BE2C (cell line): Measurements from ENCODE around the gene P2RY11.

Experiments used
- DNase-seq: peaks from one replicate; pipeline ENCODE4 v3.0.0-alpha.2; 2020
- H3K27me3 ChIP-seq: fragments of 250-450 bp; sonication (Bioruptor Pico); 2 replicates; pipeline ENCODE4 v1.5.1; 2020; ENCODE audit warnings: mild to moderate bottlenecking
- H3K36me3 ChIP-seq: fragments of 250-450 bp; sonication (Bioruptor Pico); 2 replicates; pipeline ENCODE4 v1.5.1; 2020; ENCODE audit warnings: mild to moderate bottlenecking
- H3K4me1 ChIP-seq: fragments of 250-450 bp; sonication (Bioruptor Pico); 2 replicates; pipeline ENCODE4 v1.5.1; 2020
- H3K4me3 ChIP-seq: 2 replicates; pipeline ENCODE4 v1.5.1; 2011; ENCODE audit warnings: low read depth, low read length
- H3K9me3 ChIP-seq: fragments of 250-450 bp; sonication (Bioruptor Pico); 2 replicates; pipeline ENCODE4 v1.5.1; 2020
- CTCF ChIP-seq: IDR thresholded peaks from 2 replicates; pipeline ENCODE4 v1.5.1; 2012; ENCODE audit warnings: mild to moderate bottlenecking, low read depth, low read length

Gene P2RY11

GRCh38 chr19:10091370-10091687, 20.2 kb upstream of the P2RY11 start:
- peaks cover 1% of the 10 kb centered on the region; the same call in 1 of the 2 replicates for H3K4me1 ChIP-seq
- peaks cover 8% of the 10 kb centered on the region for H3K9me3 ChIP-seq
- no peak for DNase-seq
- no peaks in the 10 kb centered on the region for H3K36me3 ChIP-seq
- TF ChIP-seq CTCF, result no peak
- no peak overlapping the region for H3K4me3 ChIP-seq
- peaks cover 6% of the 10 kb centered on the region for H3K27me3 ChIP-seq

GRCh38 chr19:10091895-10092641, 19.4 kb upstream of the P2RY11 start:
- Histone ChIP-seq H3K9me3 (peaks cover 13% of the 10 kb centered on the region), H3K4me3 (no peak overlapping the region), H3K4me1 (peaks cover 2% of the 10 kb centered on the region; the same call in 1 of the 2 replicates), H3K36me3 (no peaks in the 10 kb centered on the region), H3K27me3 (peaks cover under 1% of the 10 kb centered on the region; the same call in 1 of the 2 replicates)
- DNase-seq, result no peak
- TF ChIP-seq CTCF, result no peak

- H3K4me1 ChIP-seq, result peaks cover 2% of the 10 kb centered on the region; the same call in 1 of the 2 replicates
- no peaks in the 10 kb centered on the region for H3K36me3 ChIP-seq
- no peak for DNase-seq
- H3K9me3 ChIP-seq, result peaks cover 13% of the 10 kb centered on the region
- H3K4me3 ChIP-seq, result no peak overlapping the region
- TF ChIP-seq CTCF, result no peak
- H3K27me3 ChIP-seq, result no peaks in the 10 kb centered on the region
Observed at GRCh38 chr19:10092648-10093294, 18.7 kb upstream of the P2RY11 start.

GRCh38 chr19:10093295-10094186, 18.0 kb upstream of the P2RY11 start:
- Histone ChIP-seq H3K4me3 (no peak overlapping the region), H3K27me3 (no peaks in the 10 kb centered on the region), H3K36me3 (no peaks in the 10 kb centered on the region), H3K4me1 (peaks cover 2% of the 10 kb centered on the region; the same call in 1 of the 2 replicates), H3K9me3 (peaks cover 13% of the 10 kb centered on the region)
- TF ChIP-seq CTCF, result no peak
- DNase-seq, result no peak

- peaks cover 2% of the 10 kb centered on the region; the same call in 1 of the 2 replicates for H3K4me1 ChIP-seq
- H3K4me3 ChIP-seq, result no peak overlapping the region
- H3K9me3 ChIP-seq, result peaks cover 13% of the 10 kb centered on the region
- DNase-seq, result no peak
- no peaks in the 10 kb centered on the region for H3K27me3 ChIP-seq
- no peaks in the 10 kb centered on the region for H3K36me3 ChIP-seq
- TF ChIP-seq CTCF, result no peak
Observed at GRCh38 chr19:10095622-10095947, 15.9 kb upstream of the P2RY11 start.
